H1 (cell line): ENCODE results near the gene CASKIN2. TPM values are rescaled to one million over a fixed set of nuclear protein-coding genes. Genes with fewer than 3 reads are reported as not detected.

Experiments used
- BACH1 ChIP-seq: IDR thresholded peaks from 2 replicates; pipeline ENCODE4 v1.6.1; 2012; ENCODE audit warnings: low read length, improper control_type of control experiment
- MAX ChIP-seq: IDR thresholded peaks from 2 replicates; pipeline ENCODE4 v1.6.1; 2012; ENCODE audit warnings: inconsistent platforms
- polyA plus RNA-seq, 7 experiments: library from polyadenylated mRNA; depleted of rRNA in 3 of 7; stranded (reverse) in 5 of 7; unstranded in 2 of 7; fragments of >200 nt in 5 of 7; fragments of 200-250 nt in 2 of 7; gene quantifications; 1 replicate in 5 of 7; 2 replicates in 1 of 7; 4 replicates in 1 of 7; pipeline versions ENCODE4 v1.2.1 to v1.2.3, GENCODE V29; 2011 to 2013; ENCODE audit warnings: missing spikeins in 2 of 7, mixed read lengths in 2 of 7
- total RNA-seq: library from RNA; stranded (reverse); fragmentation: NEBNext Ultra II Directional; extraction: Animal tissue kit (Norgen Biotek cat#: 25700); gene quantifications from 2 replicates; pipeline ENCODE4 v1.2.1, GENCODE V29; 2021
- TF ChIP-seq, protein P1 (sequence below): IDR thresholded peaks from 2 replicates; pipeline ENCODE4 v1.6.1; 2011; ENCODE audit warnings: low read length, improper control_type of control experiment

Gene CASKIN2
- total and polyA plus RNA-seq, 2 of the 8 experiments (the other 6 are each of a cell fraction or from before 2014, with no cell fraction given), result 6.7 to 32.3 TPM

DNA sequence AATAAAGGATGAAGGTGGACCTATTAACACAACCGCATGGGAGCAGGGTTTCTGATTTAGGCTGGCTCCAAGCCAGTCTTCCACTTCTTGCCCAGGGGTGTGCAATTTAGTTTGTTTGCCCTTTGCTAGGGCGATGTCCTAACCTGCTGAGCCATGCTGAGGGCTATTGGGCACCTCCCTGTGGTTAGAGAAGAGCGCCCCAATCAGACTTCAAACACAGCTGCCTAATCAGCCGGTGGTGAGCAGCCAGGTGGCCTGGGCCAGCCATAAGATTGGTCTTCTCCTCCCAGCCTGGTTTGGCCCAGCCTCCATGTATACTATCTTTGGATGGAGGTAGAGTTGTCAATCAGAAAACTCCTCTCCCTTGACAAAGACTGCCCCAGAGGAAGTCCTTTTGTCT, 43.2 kb downstream of the CASKIN2 start (continued):
- TF ChIP-seq, protein P1, sequence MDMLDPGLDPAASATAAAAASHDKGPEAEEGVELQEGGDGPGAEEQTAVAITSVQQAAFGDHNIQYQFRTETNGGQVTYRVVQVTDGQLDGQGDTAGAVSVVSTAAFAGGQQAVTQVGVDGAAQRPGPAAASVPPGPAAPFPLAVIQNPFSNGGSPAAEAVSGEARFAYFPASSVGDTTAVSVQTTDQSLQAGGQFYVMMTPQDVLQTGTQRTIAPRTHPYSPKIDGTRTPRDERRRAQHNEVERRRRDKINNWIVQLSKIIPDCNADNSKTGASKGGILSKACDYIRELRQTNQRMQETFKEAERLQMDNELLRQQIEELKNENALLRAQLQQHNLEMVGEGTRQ, result no peak
- TF ChIP-seq MAX (no peak), BACH1 (no peak)
